DOHH2 (cell line): ENCODE measurements around the gene DNAH10.

Experiments used
- CTCF ChIP-seq: fragments of 200-600 bp; sonication (generic); IDR thresholded peaks from one replicate; pipeline ENCODE4 v1.5.1; 2014; ENCODE audit warnings: antibody characterized with exemption, mild to moderate bottlenecking, low read depth, low read length; ENCODE audit not compliant: poor library complexity, severe bottlenecking
- EZH2phosphoT487 ChIP-seq: fragments of 200-600 bp; sonication (generic); IDR thresholded peaks from 2 replicates; pipeline ENCODE4 v1.6.1; 2017; ENCODE audit warnings: borderline replicate concordance, mild to moderate bottlenecking, antibody characterized with exemption, low read length, moderate library complexity, mixed read lengths

- TF ChIP-seq CTCF, result no peak
- TF ChIP-seq EZH2phosphoT487, result no peak
Measured at GRCh38 chr12:123813349-123813748, 51.2 kb downstream of the DNAH10 start.
